SK-N-SH (cell line): ENCODE measurements around the gene BTBD9.

ENCODE experiments used
- CTCF ChIP-seq: fragments of 200-600 bp; sonication (generic); IDR thresholded peaks from 2 replicates; pipeline ENCODE4 v1.6.1; 2017; ENCODE audit warnings: antibody characterized with exemption, mild to moderate bottlenecking, moderate library complexity
- MAX ChIP-seq: IDR thresholded peaks from 2 replicates; pipeline ENCODE4 v1.4.0; 2012; ENCODE audit warnings: low read depth
- PBX3 ChIP-seq: IDR thresholded peaks from 2 replicates; pipeline ENCODE4; 2012
- REST ChIP-seq: IDR thresholded peaks from 2 replicates; pipeline ENCODE4 v1.6.1; 2012; ENCODE audit warnings: mild to moderate bottlenecking, low read depth, low read length, moderate library complexity
- SIN3A ChIP-seq: IDR thresholded peaks from 2 replicates; pipeline ENCODE4 v1.6.1; 2012; ENCODE audit warnings: low read depth, mild to moderate bottlenecking, low read length, moderate library complexity, borderline replicate concordance
- TAF1 ChIP-seq: IDR thresholded peaks from 2 replicates; pipeline ENCODE4 v1.6.1; 2012; ENCODE audit warnings: low read depth, mild to moderate bottlenecking, low read length, moderate library complexity, borderline replicate concordance

GRCh38 chr6:38634518-38634917 lies 5.2 kb downstream of the BTBD9 start:
- TF ChIP-seq PBX3 (no peak), TAF1 (no peak), CTCF (no peak), SIN3A (no peak), MAX (no peak), REST (no peak)
